Sigmoid colon (tissue), 7 donors: Measurements from ENCODE around the gene XPNPEP1. TPM values are rescaled to one million over a fixed set of nuclear protein-coding genes. Genes with fewer than 3 reads are reported as not detected.

Experiments used
- DNase-seq: peaks from one replicate; pipeline ENCODE4 v3.0.0-alpha.2; 2019
- H3K27ac ChIP-seq, 4 donors: fragments of 200-600 bp; sonication (generic); one replicate each; pipeline ENCODE4 v1.5.1; 2016 to 2019; ENCODE audit warnings: mild to moderate bottlenecking in 1 of 4
- H3K27me3 ChIP-seq, 3 donors: fragments of 200-600 bp; sonication (generic); one replicate each; pipeline ENCODE4 v1.5.1; 2019; ENCODE audit warnings: mild to moderate bottlenecking in 1 of 3
- H3K36me3 ChIP-seq, 4 donors: fragments of 200-600 bp; sonication (generic); one replicate each; pipeline ENCODE4 v1.5.1; 2016 to 2019
- H3K4me1 ChIP-seq, 4 donors: fragments of 200-600 bp; sonication (generic); one replicate each; pipeline ENCODE4 v1.5.1; 2017 to 2019
- H3K4me3 ChIP-seq, 4 donors: fragments of 200-600 bp; sonication (generic); one replicate each; pipeline ENCODE4 v1.5.1; 2017 to 2019; ENCODE audit warnings: mild to moderate bottlenecking in 2 of 4, moderate library complexity in 1 of 4
- H3K9me3 ChIP-seq, 4 donors: fragments of 200-600 bp in 3 of 4; sonication (generic) in 3 of 4; one replicate each; pipeline versions ENCODE4 v1.5.1 to v1.6.1; 2013 to 2019
- CTCF ChIP-seq, 4 experiments: fragments of 450-650 bp in 3 of 4; fragments of 200-600 bp in 1 of 4; IDR thresholded peaks; one replicate each; pipeline ENCODE4 v1.5.1; 2016 to 2019; ENCODE audit warnings: antibody characterized with exemption in 4 of 4, mild to moderate bottlenecking in 3 of 4, moderate library complexity in 2 of 4
- EP300 ChIP-seq, 4 donors: sonication (generic); formaldehyde crosslinking; IDR thresholded peaks; one replicate each; pipeline ENCODE4 v1.6.1; 2017; ENCODE audit warnings: antibody characterized with exemption in 4 of 4
- POLR2A ChIP-seq, 2 donors: fragments of 450-650 bp; IDR thresholded peaks; one replicate each; pipeline ENCODE4 v1.6.1; 2016; ENCODE audit warnings: antibody characterized with exemption in 2 of 2, mild to moderate bottlenecking in 2 of 2, moderate library complexity in 2 of 2
- POLR2AphosphoS5 ChIP-seq, 4 donors: sonication (generic); formaldehyde crosslinking; IDR thresholded peaks; one replicate each; pipeline ENCODE4 v1.6.1; 2017; ENCODE audit warnings: antibody characterized with exemption in 4 of 4
- WGBS, 2 donors: extraction: QIAGEN DNeasy Blood & Tissue Kit; methylation state at CpG; one replicate each; pipeline ENCODE4 v1.1.7; 2013; 5-methylcytosine and 5-hydroxymethylcytosine counted together
- intact Hi-C: fragments of 100-400 bp; cut with DNase I; formaldehyde crosslinking; loops from one replicate; pipeline ENCODE4 v1.15.1; 2023
- polyA plus RNA-seq, 3 donors: library from polyadenylated mRNA; stranded (reverse); fragments of 200-250 nt; gene quantifications; one replicate each; pipeline ENCODE4 v1.2.3, GENCODE V29; 2013
- total RNA-seq, 4 donors: library from RNA; depleted of rRNA; stranded (reverse); fragments of >200 nt; gene quantifications; one replicate each; pipeline ENCODE4 v1.1.0, GENCODE V29; 2016
- donor health status: healthy with polysubstance abuse.
- donor health status: Bipolar disorder and iron deficiency.
- donor health status: healthy.

Gene XPNPEP1
- total and polyA plus RNA-seq, 7 donors = 37.5 to 59.1 (median 55.6) TPM

DNA sequence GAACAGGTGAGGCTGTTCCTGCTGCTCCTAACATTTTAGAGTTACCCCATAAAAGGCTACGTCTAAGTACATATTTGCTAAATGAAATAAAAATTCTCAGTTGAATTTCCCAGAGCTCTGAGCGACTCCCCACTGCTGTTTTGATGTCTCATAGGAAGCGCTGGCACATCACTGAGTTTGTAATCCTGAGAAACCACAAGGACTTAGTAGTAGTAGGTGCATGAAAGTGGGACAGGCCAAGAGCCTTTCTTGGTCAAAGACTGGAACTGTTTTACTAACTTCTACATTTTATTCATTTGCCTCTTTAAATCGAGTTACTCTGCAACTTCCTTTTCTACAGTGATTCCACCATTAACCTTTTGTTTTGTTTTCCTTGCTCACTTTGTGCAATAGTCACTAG is 85.9 kb downstream of the XPNPEP1 start:
- no peak for DNase-seq
- no peaks in the 10 kb centered on the region for H3K4me1 ChIP-seq
- no peak for TF ChIP-seq POLR2AphosphoS5 (IDR thresholded peaks at IDR 0.05)
- no peak for TF ChIP-seq CTCF (IDR thresholded peaks at IDR 0.05)
- no peak for TF ChIP-seq POLR2A (IDR thresholded peaks at IDR 0.05)
- no peak for TF ChIP-seq EP300 (IDR thresholded peaks at IDR 0.05)
- no peaks in the 10 kb centered on the region for H3K36me3 ChIP-seq
- H3K4me3 ChIP-seq = no peak overlapping the region
- intact Hi-C loops = no loop called here
- WGBS, 2 donors = 51 to 67% methylated on average over 4 of the region's 4 CpGs
- H3K27me3 ChIP-seq = no peaks in the 10 kb centered on the region
- no peak overlapping the region for H3K27ac ChIP-seq
- H3K9me3 ChIP-seq = no peaks in the 10 kb centered on the region

DNA sequence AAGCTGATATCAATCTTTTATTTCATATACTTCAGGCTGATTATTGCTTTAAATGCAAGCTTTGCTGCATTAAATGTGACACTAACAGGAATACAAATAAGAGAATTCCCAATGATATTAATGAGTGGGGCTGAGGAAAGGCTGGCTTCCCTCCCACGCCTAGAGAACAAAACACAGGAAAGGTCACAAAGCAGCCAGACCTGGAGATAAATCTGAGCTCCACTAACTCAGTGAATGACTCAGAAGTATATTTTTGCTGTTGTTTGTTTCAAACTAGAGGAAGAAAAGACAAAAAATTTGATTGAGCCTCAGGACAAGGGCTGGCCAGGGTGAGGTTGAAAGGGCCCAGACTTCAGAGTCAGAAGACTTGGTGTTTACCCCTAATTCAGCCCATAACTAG is 88.1 kb downstream of the XPNPEP1 start:
- Histone ChIP-seq H3K27me3 (no peaks in the 10 kb centered on the region), H3K4me1 (no peaks in the 10 kb centered on the region), H3K27ac (no peak overlapping the region), H3K36me3 (no peaks in the 10 kb centered on the region), H3K4me3 (no peak overlapping the region), H3K9me3 (no peaks in the 10 kb centered on the region)
- WGBS, 2 donors = 80 to 90% methylated on average over 1 of the region's 1 CpG
- no peak for DNase-seq
- TF ChIP-seq POLR2A (IDR thresholded peaks at IDR 0.05) (no peak), EP300 (IDR thresholded peaks at IDR 0.05) (no peak), POLR2AphosphoS5 (IDR thresholded peaks at IDR 0.05) (no peak), CTCF (IDR thresholded peaks at IDR 0.05) (no peak)
- intact Hi-C loops = no loop called here

DNA sequence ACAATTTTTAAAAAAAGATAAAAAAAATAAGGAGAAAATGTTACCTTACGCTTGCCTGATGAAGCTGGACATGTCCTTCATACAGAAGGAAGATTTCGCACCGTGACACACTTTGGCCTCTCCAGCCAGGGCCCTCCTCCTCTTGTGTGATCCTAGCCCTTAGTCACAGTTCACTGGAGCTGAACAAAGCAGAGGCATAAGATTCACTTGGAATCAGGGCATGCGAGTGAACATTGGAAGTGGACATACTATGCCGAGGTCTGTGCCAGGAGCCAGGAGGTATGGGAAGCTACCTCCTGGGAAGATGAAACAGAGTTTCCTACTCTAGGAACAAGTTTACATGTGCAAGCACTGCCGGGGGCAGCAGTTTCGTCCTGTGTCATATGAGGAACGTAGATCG is 91.5 kb downstream of the XPNPEP1 start:
- whole genome bisulfite sequencing, 2 donors = 93 to 95% methylated on average over 9 of the region's 9 CpGs
- no peak overlapping the region for H3K27ac ChIP-seq
- TF ChIP-seq CTCF (IDR thresholded peaks at IDR 0.05) (no peak), EP300 (IDR thresholded peaks at IDR 0.05) (no peak), POLR2A (IDR thresholded peaks at IDR 0.05) (no peak), POLR2AphosphoS5 (IDR thresholded peaks at IDR 0.05) (no peak)
- DNase-seq = no peak
- H3K4me3 ChIP-seq = no peak overlapping the region
- H3K9me3 ChIP-seq = no peaks in the 10 kb centered on the region
- H3K36me3 ChIP-seq = no peaks in the 10 kb centered on the region
- no peaks in the 10 kb centered on the region for H3K4me1 ChIP-seq
- H3K27me3 ChIP-seq = no peaks in the 10 kb centered on the region
- intact Hi-C loops = no loop called here

- Histone ChIP-seq H3K36me3 (no peaks in the 10 kb centered on the region), H3K4me3 (no peak overlapping the region), H3K27ac (no peak overlapping the region), H3K27me3 (no peaks in the 10 kb centered on the region), H3K9me3 (no peaks in the 10 kb centered on the region), H3K4me1 (no peaks in the 10 kb centered on the region)
- intact Hi-C loops = no loop called here
- 12 to 44% methylated on average over 1 of the region's 1 CpG for WGBS, 2 donors
- TF ChIP-seq POLR2AphosphoS5 (IDR thresholded peaks at IDR 0.05) = no peak
- TF ChIP-seq POLR2A (IDR thresholded peaks at IDR 0.05) = no peak
- no peak for TF ChIP-seq EP300 (IDR thresholded peaks at IDR 0.05)
- no peak for TF ChIP-seq CTCF (IDR thresholded peaks at IDR 0.05)
- no peak for DNase-seq
Measured at GRCh38 chr10:109824206-109824605, 99.1 kb downstream of the XPNPEP1 start.

DNA sequence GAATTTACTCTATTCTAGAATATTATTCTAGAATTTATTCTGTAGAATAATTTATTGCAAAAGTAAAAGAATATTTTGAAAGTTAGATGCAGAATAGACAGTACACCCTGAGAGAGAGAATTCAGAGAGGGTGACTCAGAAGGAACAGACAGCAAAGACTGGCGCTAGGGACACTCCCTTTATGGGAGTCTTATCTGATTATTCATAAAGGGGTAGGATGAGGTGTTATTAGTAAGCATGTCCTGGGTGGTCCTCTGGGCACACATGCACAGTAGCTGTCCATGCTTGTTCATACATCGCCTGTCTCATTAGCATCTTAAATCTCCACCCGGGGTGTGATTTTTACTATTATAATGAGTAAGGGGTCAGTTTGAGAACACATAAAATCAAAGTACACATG is 100.1 kb downstream of the XPNPEP1 start:
- Histone ChIP-seq H3K4me1 (no peaks in the 10 kb centered on the region), H3K4me3 (no peak overlapping the region), H3K36me3 (no peaks in the 10 kb centered on the region), H3K27me3 (no peaks in the 10 kb centered on the region), H3K9me3 (no peaks in the 10 kb centered on the region), H3K27ac (no peak overlapping the region)
- 78 to 90% methylated on average over 3 of the region's 3 CpGs for WGBS, 2 donors
- TF ChIP-seq POLR2AphosphoS5 (IDR thresholded peaks at IDR 0.05) (no peak), CTCF (IDR thresholded peaks at IDR 0.05) (no peak), POLR2A (IDR thresholded peaks at IDR 0.05) (no peak)
- intact Hi-C loops = no loop called here
- no peak for DNase-seq
